Neural crest cell (in vitro differentiated cells): Measurements from ENCODE around the gene MYL11. TPM values are rescaled to one million over a fixed set of nuclear protein-coding genes. Genes with fewer than 3 reads are reported as not detected.

Experiments
- DNase-seq: peaks from one replicate; pipeline ENCODE4 v3.0.0; 2021; ENCODE audit warnings: low read depth, mixed read lengths, low spot score
- H3K27ac Mint-ChIP-seq: one replicate; pipeline ENCODE4 v1.8.0; 2021; ENCODE audit warnings: mild to moderate bottlenecking, mixed read lengths; ENCODE audit not compliant: unreplicated experiment
- H3K27me3 Mint-ChIP-seq: 2 replicates; pipeline ENCODE4 v1.8.0; 2021; ENCODE audit warnings: low read depth, mild to moderate bottlenecking, mixed read lengths
- H3K36me3 Mint-ChIP-seq: 2 replicates; pipeline ENCODE4 v1.8.0; 2021; ENCODE audit warnings: low read depth, mild to moderate bottlenecking, mixed read lengths
- H3K4me1 Mint-ChIP-seq: 2 replicates; pipeline ENCODE4 v1.8.0; 2021; ENCODE audit warnings: mixed read lengths
- H3K4me3 Mint-ChIP-seq: one replicate; pipeline ENCODE4 v1.8.0; 2021; ENCODE audit warnings: mild to moderate bottlenecking, mixed read lengths
- H3K9me3 Mint-ChIP-seq: 2 replicates; pipeline ENCODE4 v1.8.0; 2021; ENCODE audit warnings: mixed read lengths
- total RNA-seq: library from RNA; stranded (reverse); gene quantifications from 2 replicates; pipeline ENCODE4 v1.2.1, GENCODE V29; 2021
- TF ChIP-seq, protein P1 (sequence below): fragments of 200-600 bp; sonication (generic); conservative IDR thresholded peaks from 2 replicates; pipeline ENCODE4 v1.5.0; 2021; ENCODE audit warnings: antibody characterized with exemption, mild to moderate bottlenecking

The MYL11 gene
- total RNA-seq, 1 donor from 2014 or later = not detected

DNA sequence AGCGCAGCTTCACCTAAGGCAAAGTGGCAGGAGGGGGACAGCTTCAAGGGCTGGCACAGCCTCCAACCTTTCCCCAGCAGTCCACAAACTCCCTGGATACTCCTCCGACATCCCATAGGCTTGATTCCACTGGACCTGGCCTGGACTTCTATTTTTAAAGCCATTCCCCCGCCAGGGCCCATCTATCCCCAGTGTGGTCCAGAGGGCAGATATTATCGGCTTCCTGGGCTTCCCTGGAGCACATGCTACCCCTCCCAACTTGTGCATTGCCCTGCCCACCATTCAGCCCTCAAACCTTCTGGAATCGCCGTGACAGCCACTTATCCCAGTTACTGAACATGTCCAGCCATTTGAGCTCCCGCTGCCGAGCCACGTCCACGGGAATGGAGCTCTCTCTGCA, 9.4 kb upstream of the MYL11 start:
- H3K27ac Mint-ChIP-seq = peak overlapping the region; percentile 30
- no peaks in the 10 kb centered on the region for H3K9me3 Mint-ChIP-seq
- TF ChIP-seq, protein P1, sequence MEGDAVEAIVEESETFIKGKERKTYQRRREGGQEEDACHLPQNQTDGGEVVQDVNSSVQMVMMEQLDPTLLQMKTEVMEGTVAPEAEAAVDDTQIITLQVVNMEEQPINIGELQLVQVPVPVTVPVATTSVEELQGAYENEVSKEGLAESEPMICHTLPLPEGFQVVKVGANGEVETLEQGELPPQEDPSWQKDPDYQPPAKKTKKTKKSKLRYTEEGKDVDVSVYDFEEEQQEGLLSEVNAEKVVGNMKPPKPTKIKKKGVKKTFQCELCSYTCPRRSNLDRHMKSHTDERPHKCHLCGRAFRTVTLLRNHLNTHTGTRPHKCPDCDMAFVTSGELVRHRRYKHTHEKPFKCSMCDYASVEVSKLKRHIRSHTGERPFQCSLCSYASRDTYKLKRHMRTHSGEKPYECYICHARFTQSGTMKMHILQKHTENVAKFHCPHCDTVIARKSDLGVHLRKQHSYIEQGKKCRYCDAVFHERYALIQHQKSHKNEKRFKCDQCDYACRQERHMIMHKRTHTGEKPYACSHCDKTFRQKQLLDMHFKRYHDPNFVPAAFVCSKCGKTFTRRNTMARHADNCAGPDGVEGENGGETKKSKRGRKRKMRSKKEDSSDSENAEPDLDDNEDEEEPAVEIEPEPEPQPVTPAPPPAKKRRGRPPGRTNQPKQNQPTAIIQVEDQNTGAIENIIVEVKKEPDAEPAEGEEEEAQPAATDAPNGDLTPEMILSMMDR = no peak
- peaks cover 7% of the 10 kb centered on the region for H3K36me3 Mint-ChIP-seq
- no peak for DNase-seq
- H3K27me3 Mint-ChIP-seq = no peaks in the 10 kb centered on the region
- H3K4me1 Mint-ChIP-seq = peaks cover 37% of the 10 kb centered on the region
- H3K4me3 Mint-ChIP-seq = peak overlapping the region; percentile 41

DNA sequence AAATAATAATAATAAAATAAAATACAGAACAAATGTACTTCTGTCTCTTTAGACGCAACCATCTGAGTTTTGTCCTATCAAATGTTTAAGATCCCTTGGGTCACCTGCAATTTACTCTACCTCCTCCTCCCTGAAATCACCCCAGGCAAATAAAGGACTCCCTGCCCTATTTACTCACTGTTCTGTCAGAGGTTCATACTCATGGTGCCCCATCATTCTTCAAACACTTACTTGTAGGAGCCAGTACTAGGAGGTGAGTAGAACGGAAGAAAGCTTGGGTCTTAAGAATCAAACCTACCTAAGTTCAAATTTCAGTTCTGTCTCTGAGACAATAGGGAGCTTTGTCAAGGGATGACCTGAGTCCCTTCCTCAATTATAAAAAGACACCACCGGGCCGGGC, 8.1 kb upstream of the MYL11 start:
- H3K36me3 Mint-ChIP-seq = peaks cover 7% of the 10 kb centered on the region
- H3K27me3 Mint-ChIP-seq = no peaks in the 10 kb centered on the region
- H3K27ac Mint-ChIP-seq = no peak overlapping the region
- no peaks in the 10 kb centered on the region for H3K9me3 Mint-ChIP-seq
- H3K4me1 Mint-ChIP-seq = peaks cover 45% of the 10 kb centered on the region
- peak overlapping the region; percentile 93 for H3K4me3 Mint-ChIP-seq
- TF ChIP-seq, protein P1 = no peak
- no peak for DNase-seq

DNA sequence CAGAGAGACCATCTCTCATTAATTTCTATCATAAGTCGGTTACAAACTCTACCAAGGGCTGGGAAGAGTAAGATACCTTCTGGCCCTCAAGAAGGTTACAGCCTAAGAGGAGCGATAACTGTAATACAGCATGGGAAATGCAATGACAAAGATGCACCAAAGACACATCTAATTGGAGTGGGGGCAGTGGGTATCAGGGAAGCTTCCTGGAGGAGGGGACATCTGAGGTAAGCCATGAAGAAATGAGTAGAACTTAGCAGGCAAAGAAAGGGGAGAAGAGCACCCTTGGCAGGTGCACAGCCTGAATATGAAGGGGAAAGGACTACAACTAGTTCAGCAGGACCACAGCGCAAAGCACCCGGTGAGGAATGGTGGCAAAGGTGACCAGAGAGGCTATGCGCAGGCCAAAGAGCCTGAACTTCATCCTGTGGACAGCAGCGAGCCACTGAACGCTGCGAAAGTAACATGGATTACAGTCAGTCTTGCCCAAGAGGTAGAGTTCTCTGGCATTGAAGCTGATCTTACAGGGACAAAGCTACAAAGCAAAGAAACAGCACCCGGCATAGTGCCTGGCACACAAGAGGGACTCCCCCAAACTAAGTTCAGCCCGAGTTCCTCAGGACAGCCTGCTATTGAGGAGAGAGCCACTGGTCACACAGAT, 7.1 kb upstream of the MYL11 start:
- no peaks in the 10 kb centered on the region for H3K27me3 Mint-ChIP-seq
- TF ChIP-seq, protein P1 = no peak
- DNase-seq = no peak
- no peak overlapping the region for H3K27ac Mint-ChIP-seq
- peaks cover 3% of the 10 kb centered on the region for H3K36me3 Mint-ChIP-seq
- H3K9me3 Mint-ChIP-seq = no peaks in the 10 kb centered on the region
- peak overlapping the region; percentile 93 for H3K4me3 Mint-ChIP-seq
- peaks cover 51% of the 10 kb centered on the region for H3K4me1 Mint-ChIP-seq

DNA sequence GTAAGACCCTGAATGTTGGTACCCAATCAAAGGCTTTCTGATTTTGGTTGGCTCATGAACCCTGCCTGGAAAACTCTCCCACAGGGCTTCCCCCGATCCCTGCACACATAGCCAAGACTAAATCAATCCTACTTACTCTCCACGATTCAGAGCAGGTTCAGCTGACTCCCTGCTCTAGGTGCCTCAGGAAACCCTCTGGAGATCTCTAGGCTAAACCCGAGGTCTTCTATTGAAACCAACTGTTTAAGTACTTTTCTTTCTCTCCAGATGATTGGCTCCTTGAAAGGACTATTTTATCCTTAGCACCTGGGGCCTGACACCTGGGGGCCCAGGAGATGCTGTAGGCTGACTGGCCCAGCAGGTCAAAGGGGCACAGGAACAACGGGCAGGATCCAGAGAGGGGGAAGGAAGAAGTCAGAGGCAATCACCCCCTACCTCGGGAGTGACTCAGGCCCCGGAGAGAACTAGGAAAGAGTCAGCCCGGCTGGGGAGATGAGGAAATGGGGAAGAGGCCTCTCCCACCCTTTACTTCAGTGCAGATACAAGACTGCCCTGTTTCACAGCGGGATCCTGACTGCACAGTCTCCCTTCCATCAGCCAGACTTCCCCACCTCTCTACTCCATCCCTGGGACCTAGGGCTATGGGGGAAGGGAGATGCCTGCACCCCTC, 6.3 kb upstream of the MYL11 start:
- Mint-ChIP-seq H3K4me1 (peaks cover 55% of the 10 kb centered on the region), H3K36me3 (no peaks in the 10 kb centered on the region), H3K9me3 (no peaks in the 10 kb centered on the region), H3K27me3 (no peaks in the 10 kb centered on the region), H3K27ac (peak overlapping the region; percentile 66), H3K4me3 (peak overlapping the region; percentile 93)
- TF ChIP-seq, protein P1 = no peak
- DNase-seq = no peak

DNA sequence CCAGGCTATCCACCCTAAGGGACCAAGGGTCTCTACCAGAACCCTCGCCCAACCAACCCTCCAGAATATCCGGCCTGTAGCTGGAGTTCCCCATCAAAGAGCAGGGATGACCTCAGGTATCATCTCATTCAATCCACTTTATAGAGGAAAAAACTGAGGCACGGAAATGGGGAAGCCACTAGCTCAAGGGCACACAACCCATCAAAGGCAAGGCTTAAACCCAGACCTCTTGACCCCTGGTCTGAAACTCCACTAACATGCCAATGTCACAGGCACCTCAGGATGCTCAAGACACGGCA, 5.9 kb upstream of the MYL11 start:
- Mint-ChIP-seq H3K4me3 (peak overlapping the region; percentile 93), H3K9me3 (no peaks in the 10 kb centered on the region), H3K4me1 (peaks cover 55% of the 10 kb centered on the region), H3K27me3 (no peaks in the 10 kb centered on the region), H3K36me3 (no peaks in the 10 kb centered on the region), H3K27ac (no peak overlapping the region)
- TF ChIP-seq, protein P1 = no peak
- no peak for DNase-seq
